Colonic mucosa (tissue), 4 donors: ENCODE measurements around the gene NR2F2. TPM values are rescaled to one million over a fixed set of nuclear protein-coding genes. Genes with fewer than 3 reads are reported as not detected.

ENCODE experiments used
- DNase-seq: peaks from one replicate; pipeline ENCODE4 v3.0.0-alpha.2; 2020
- H3K27ac ChIP-seq: fragments of 200-600 bp; one replicate; pipeline ENCODE4 v1.8.0; 2021
- H3K27me3 ChIP-seq: fragments of 200-600 bp; one replicate; pipeline ENCODE4 v1.8.0; 2021
- H3K36me3 ChIP-seq: fragments of 200-600 bp; one replicate; pipeline ENCODE4 v1.8.0; 2021
- H3K4me1 ChIP-seq: fragments of 200-600 bp; one replicate; pipeline ENCODE4 v1.8.0; 2021; ENCODE audit warnings: mild to moderate bottlenecking
- H3K4me3 ChIP-seq: fragments of 200-600 bp; one replicate; pipeline ENCODE4 v1.8.0; 2021
- H3K9ac ChIP-seq, 2 donors: one replicate each; pipeline ENCODE4 v1.7.0; 2013; ENCODE audit warnings: control low read depth in 2 of 2, low read depth in 2 of 2, low read length in 2 of 2
- H3K9me3 ChIP-seq: fragments of 200-600 bp; one replicate; pipeline ENCODE4 v1.8.0; 2021
- intact Hi-C: fragments of 100-400 bp; cut with DNase I; formaldehyde crosslinking; loops from one replicate; pipeline ENCODE4 v1.14.1; 2022
- total RNA-seq, 2 donors: library from RNA; stranded (reverse); fragmentation: NEBNext Ultra II Directional in 1 of 2; extraction: Animal tissue kit (Norgen Biotek cat#: 25700) in 1 of 2; gene quantifications; one replicate each; pipeline ENCODE4 v1.2.1, GENCODE V29; 2021
- TF ChIP-seq, protein P1 (sequence below): fragments of 200-600 bp; IDR thresholded peaks from one replicate; pipeline ENCODE4 v1.8.0; 2022; ENCODE audit warnings: antibody characterized with exemption, mild to moderate bottlenecking
- donor health status: healthy.
- donor health status: DM: no; HTN: no; CAD: no.
- donor health status: DM: no; HTN: no; CAD: no.

The NR2F2 gene
- total RNA-seq, 2 donors from 2014 or later = 25.7 to 35.0 TPM

GRCh38 chr15:96322536-96323318 lies 7.8 kb upstream of the NR2F2 start:
- no peaks in the 10 kb centered on the region for H3K9me3 ChIP-seq
- peak overlapping the region; percentile 24 for H3K4me3 ChIP-seq
- intact Hi-C loops = loop anchor here (10.0 kb wide), 1 partner anchor 912 kb away; no protein-coding TSS in a partner anchor
- peak overlapping the region; percentile 63 for H3K27ac ChIP-seq
- peak; percentile 19 for DNase-seq
- H3K9ac ChIP-seq = peak overlapping the region; percentile 26 to 50
- H3K4me1 ChIP-seq = no peaks in the 10 kb centered on the region
- TF ChIP-seq, protein P1, sequence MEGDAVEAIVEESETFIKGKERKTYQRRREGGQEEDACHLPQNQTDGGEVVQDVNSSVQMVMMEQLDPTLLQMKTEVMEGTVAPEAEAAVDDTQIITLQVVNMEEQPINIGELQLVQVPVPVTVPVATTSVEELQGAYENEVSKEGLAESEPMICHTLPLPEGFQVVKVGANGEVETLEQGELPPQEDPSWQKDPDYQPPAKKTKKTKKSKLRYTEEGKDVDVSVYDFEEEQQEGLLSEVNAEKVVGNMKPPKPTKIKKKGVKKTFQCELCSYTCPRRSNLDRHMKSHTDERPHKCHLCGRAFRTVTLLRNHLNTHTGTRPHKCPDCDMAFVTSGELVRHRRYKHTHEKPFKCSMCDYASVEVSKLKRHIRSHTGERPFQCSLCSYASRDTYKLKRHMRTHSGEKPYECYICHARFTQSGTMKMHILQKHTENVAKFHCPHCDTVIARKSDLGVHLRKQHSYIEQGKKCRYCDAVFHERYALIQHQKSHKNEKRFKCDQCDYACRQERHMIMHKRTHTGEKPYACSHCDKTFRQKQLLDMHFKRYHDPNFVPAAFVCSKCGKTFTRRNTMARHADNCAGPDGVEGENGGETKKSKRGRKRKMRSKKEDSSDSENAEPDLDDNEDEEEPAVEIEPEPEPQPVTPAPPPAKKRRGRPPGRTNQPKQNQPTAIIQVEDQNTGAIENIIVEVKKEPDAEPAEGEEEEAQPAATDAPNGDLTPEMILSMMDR = no peak
- H3K36me3 ChIP-seq = no peaks in the 10 kb centered on the region
- H3K27me3 ChIP-seq = peaks cover 52% of the 10 kb centered on the region

DNA sequence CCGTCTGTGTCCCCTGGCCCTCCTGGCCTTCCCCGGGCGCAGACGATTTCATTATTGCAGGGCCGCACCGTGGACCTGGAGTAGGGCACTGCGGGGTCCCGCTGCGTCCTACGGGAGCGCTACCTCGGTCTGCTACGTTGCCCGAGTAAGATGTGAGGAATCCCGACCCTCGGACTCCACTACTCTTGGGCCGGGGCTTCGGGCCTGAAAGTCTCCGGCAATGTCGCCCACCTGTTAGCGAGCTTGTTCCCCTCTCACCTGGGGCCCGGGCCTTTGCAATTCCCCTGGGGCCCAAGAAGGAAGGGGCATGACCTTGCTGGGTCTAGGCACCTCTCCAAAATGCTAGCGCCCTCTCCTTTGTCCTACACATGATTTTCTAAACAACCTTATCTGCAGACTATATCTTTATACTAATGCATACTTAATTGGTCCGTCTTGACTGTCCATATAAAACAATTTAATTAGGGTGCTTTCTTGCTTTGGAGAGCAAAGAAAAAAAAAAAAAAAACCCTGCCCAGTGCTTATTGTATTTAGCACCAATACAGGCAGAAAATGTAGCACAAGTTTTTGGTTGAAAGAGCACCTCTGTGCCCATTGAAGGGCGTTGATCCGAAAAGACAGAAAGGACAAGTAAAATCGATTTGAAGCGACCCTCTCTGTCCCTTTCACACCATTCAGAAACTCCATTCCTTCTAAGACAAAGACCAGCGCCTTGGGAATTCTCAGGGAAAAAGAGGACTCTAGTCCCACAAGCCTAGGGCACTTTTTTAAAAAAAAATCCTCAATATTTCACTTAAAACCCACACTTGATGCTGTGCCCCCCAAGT lies 7.0 kb upstream of the NR2F2 start:
- no peak for DNase-seq
- no peaks in the 10 kb centered on the region for H3K36me3 ChIP-seq
- H3K9ac ChIP-seq = no peak overlapping the region
- no peaks in the 10 kb centered on the region for H3K9me3 ChIP-seq
- H3K4me1 ChIP-seq = no peaks in the 10 kb centered on the region
- H3K4me3 ChIP-seq = no peak overlapping the region
- peaks cover 52% of the 10 kb centered on the region for H3K27me3 ChIP-seq
- H3K27ac ChIP-seq = peak overlapping the region; percentile 65
- intact Hi-C loops = loop anchor here (10.0 kb wide), 1 partner anchor 911 kb away; no protein-coding TSS in a partner anchor
- TF ChIP-seq, protein P1 = no peak

GRCh38 chr15:96324192-96324895 lies 6.2 kb upstream of the NR2F2 start:
- peaks cover 52% of the 10 kb centered on the region for H3K27me3 ChIP-seq
- H3K4me1 ChIP-seq = no peaks in the 10 kb centered on the region

DNA sequence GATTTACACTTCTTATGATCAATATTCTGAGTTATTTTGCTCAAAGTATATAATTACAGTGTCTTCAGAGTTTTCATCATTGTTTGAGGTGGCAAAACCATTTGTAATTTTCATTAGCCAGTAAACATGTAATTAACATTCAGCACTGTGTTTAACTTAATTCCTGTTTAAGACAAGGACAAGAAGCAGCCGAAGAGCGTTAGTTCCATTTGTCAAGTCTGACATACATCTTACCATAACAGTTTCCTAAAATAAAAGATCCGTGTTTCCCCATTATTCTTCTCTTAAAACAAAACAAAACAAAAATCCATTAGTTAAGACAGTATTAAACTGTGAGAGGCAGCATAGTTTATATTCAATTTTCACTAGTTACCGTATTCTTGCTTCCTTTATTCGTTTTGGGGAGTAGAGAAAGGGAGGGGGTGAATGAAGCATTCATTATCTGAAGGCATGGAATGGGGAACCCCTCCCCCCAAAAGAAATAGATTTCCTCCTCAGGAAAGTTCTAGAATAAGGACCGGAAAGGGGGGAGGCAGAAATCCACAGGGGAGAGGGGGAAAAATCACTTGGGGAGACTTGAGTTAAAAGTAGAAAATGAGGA lies 5.5 kb upstream of the NR2F2 start:
- H3K9ac ChIP-seq = peak overlapping the region in 1 of 2 donors; percentile 71
- no peak overlapping the region for H3K4me3 ChIP-seq
- H3K9me3 ChIP-seq = no peaks in the 10 kb centered on the region
- TF ChIP-seq, protein P1 = no peak
- H3K4me1 ChIP-seq = no peaks in the 10 kb centered on the region
- H3K36me3 ChIP-seq = no peaks in the 10 kb centered on the region
- peaks cover 52% of the 10 kb centered on the region for H3K27me3 ChIP-seq
- H3K27ac ChIP-seq = peak overlapping the region; percentile 65
- intact Hi-C loops = loop anchor here (10.0 kb wide), 1 partner anchor 910 kb away; no protein-coding TSS in a partner anchor
- no peak for DNase-seq

More at GRCh38 chr15:96324192-96324895, 6.2 kb upstream of the NR2F2 start:
- intact Hi-C loops = loop anchor here (10.0 kb wide), 1 partner anchor 910 kb away; no protein-coding TSS in a partner anchor
- TF ChIP-seq, protein P1 = no peak
- Histone ChIP-seq H3K36me3 (no peaks in the 10 kb centered on the region), H3K9me3 (no peaks in the 10 kb centered on the region), H3K4me3 (no peak overlapping the region), H3K9ac (no peak overlapping the region), H3K27ac (peak overlapping the region; percentile 65)
- DNase-seq = peak; percentile 20
